Activated T-helper 17 cell treated with anti-CD3 and anti-CD28 coated beads, Interleukin-2, amount 50 U/mL, for 72 hours (primary cell): Measurements from ENCODE around the gene LIN52. TPM values are rescaled to one million over a fixed set of nuclear protein-coding genes. Genes with fewer than 3 reads are reported as not detected.
"Not testable (repeated sequence)": the region's sequence is repeated elsewhere in the genome, so short reads cannot be mapped to it uniquely, and the experiment has no call there.

Experiments
- ATAC-seq: fragments of 150-1000 bp; cut with Tn5 transposase; replicated peaks from 2 replicates; pipeline ENCODE4 v1.10.0; 2021; ENCODE audit warnings: mild to moderate bottlenecking, moderate library complexity
- H3K27ac Mint-ChIP-seq: one replicate; pipeline ENCODE4 v1.8.0; 2022; ENCODE audit warnings: mixed read lengths
- H3K27me3 Mint-ChIP-seq: one replicate; pipeline ENCODE4 v1.8.0; 2022; ENCODE audit warnings: mixed read lengths
- H3K36me3 Mint-ChIP-seq: one replicate; pipeline ENCODE4 v1.8.0; 2022; ENCODE audit warnings: low read depth, mild to moderate bottlenecking, mixed read lengths
- H3K4me1 Mint-ChIP-seq: one replicate; pipeline ENCODE4 v1.8.0; 2022; ENCODE audit warnings: mixed read lengths
- H3K4me3 Mint-ChIP-seq: one replicate; pipeline ENCODE4 v1.8.0; 2022; ENCODE audit warnings: mild to moderate bottlenecking, mixed read lengths
- H3K9me3 Mint-ChIP-seq: one replicate; pipeline ENCODE4 v1.8.0; 2022; ENCODE audit warnings: mixed read lengths
- total RNA-seq, 2 donors: library from RNA; stranded (reverse); gene quantifications; one replicate each; pipeline ENCODE4 v1.2.3, GENCODE V29; 2022

Gene LIN52
- total RNA-seq, 2 donors from 2014 or later = 15.4 to 19.7 TPM

DNA sequence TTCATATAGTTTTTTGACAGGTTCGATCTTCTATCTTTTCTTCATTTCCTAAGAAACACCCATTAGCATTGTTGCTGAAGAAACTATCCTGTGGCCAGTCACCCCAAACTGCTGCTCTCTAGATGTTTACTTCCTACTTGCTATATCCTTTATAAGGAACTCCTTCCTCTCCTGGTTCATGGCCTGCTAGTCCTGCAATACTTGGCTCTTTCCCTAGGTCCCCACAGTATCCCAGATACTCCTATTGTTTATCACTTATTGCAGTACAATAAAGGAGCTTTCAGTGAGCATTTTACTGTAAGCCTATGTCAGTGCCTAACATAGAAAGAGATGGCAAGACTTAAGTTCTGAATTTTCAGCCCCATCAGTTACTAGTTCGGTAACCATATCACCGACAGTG is 3.3 kb upstream of the LIN52 start:
- no peak overlapping the region for H3K4me3 Mint-ChIP-seq
- ATAC-seq = no peak
- peaks cover 19% of the 10 kb centered on the region for H3K36me3 Mint-ChIP-seq
- H3K27me3 Mint-ChIP-seq = no peaks in the 10 kb centered on the region
- peaks cover 16% of the 10 kb centered on the region for H3K4me1 Mint-ChIP-seq
- no peaks in the 10 kb centered on the region for H3K9me3 Mint-ChIP-seq
- no peak overlapping the region for H3K27ac Mint-ChIP-seq

DNA sequence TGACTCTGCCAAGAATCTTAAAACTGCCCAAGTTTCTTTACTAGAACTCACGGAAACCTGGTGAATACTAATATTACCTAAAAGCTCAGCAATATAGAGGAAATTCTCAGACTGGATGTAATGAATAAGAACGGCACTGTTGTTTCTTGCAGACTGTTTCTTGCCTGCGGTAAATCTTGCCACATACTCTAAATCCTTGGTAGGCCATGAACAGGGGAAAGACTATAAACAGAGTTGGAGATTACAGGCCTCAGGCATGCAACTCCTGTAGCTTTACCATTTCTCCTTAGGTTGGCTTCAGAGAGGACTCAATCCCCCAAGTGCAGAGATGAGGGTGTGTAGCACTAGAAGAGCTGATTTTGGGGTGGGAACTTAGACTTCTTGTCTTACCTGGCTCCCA is 1.6 kb upstream of the LIN52 start:
- no peak for ATAC-seq
- H3K27me3 Mint-ChIP-seq = no peaks in the 10 kb centered on the region
- peaks cover 19% of the 10 kb centered on the region for H3K36me3 Mint-ChIP-seq
- no peak overlapping the region for H3K27ac Mint-ChIP-seq
- H3K4me3 Mint-ChIP-seq = peak overlapping the region; percentile 98
- H3K9me3 Mint-ChIP-seq = no peaks in the 10 kb centered on the region
- H3K4me1 Mint-ChIP-seq = peaks cover 16% of the 10 kb centered on the region

DNA sequence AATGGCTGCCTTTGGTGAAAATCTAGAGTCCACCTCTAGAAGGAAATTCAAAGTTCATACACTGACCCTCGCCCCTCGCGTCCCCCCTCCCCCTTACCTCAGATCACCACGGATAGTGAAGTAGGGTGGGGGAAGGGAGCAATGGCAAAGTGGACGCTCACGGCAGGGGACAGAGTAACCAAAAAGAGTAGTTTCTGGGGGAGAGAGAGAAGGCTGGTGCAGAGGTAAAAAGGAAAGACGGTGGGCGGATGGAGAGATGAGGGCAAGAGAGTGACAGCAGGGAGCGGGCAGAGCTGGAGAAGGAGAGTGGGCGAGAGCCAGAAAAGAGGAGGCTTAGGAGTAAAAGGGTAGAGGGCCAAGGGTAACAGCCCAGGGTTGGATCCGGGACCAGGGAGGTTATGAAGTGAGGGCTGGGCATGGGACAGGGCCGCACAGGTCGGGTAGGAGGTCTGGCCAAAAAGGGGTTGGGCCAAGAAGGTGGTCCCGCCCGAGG is 926 bp upstream of the LIN52 start:
- Mint-ChIP-seq H3K4me3 (peak overlapping the region; percentile 98), H3K9me3 (no peaks in the 10 kb centered on the region), H3K27ac (peak overlapping the region; percentile 99), H3K27me3 (no peaks in the 10 kb centered on the region), H3K36me3 (peaks cover 19% of the 10 kb centered on the region), H3K4me1 (peaks cover 20% of the 10 kb centered on the region)
- ATAC-seq = peak; percentile 1

DNA sequence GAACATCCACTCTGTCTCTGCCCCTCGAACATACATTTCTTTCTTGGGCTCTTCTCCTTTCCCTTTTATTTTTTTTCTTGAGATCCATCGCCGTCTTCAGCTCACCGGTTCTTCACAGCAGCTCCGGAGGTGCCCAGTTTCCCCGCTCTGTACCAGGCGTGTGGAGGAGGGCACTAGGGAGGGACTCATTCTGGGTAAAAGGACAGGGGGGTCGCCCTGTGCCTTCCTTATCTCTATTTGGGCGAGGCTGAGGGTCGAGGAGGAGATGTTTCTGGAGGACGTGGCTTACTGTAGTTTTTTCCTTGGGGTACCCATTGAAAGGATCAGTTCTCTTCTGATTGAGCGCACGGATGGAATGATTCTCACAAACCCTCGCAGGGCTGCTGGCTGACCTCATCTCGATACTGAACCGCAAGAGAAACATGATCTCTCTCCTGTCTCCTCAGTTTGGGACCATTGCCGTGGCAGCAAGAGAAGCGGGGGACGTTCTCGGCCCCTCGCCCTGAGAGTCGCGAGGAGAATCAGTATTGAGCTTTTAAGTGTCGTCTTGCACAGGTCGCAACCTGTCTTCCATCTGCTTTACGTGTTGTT is 386 bp downstream of the LIN52 start:
- peak; percentile 32 for ATAC-seq
- Mint-ChIP-seq H3K27me3 (no peaks in the 10 kb centered on the region), H3K27ac (peak overlapping the region; percentile 99), H3K9me3 (no peaks in the 10 kb centered on the region), H3K4me1 (peaks cover 26% of the 10 kb centered on the region), H3K36me3 (peaks cover 19% of the 10 kb centered on the region), H3K4me3 (peak overlapping the region; percentile 98)

DNA sequence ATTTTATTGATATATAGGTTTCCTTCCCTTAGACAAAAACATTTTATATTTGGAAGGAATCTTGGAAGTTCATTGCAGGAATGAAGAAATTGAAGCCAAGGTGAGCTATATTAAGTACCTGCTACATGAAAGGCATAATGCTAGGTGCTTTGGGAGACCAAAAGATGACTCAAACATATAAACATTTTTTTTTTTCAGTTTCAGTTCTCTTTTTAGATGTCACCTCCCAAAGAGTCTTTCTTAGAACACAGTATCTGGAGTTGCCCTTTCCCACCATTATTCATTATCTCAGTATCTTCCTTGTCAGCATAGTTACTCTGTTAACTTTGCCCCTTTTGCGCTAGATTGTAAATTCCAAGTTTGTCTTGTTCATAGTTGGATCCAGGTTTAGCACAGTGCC is 1.1 kb downstream of the LIN52 start:
- H3K4me1 Mint-ChIP-seq = peaks cover 26% of the 10 kb centered on the region
- H3K27ac Mint-ChIP-seq = peak overlapping the region; percentile 99

DNA sequence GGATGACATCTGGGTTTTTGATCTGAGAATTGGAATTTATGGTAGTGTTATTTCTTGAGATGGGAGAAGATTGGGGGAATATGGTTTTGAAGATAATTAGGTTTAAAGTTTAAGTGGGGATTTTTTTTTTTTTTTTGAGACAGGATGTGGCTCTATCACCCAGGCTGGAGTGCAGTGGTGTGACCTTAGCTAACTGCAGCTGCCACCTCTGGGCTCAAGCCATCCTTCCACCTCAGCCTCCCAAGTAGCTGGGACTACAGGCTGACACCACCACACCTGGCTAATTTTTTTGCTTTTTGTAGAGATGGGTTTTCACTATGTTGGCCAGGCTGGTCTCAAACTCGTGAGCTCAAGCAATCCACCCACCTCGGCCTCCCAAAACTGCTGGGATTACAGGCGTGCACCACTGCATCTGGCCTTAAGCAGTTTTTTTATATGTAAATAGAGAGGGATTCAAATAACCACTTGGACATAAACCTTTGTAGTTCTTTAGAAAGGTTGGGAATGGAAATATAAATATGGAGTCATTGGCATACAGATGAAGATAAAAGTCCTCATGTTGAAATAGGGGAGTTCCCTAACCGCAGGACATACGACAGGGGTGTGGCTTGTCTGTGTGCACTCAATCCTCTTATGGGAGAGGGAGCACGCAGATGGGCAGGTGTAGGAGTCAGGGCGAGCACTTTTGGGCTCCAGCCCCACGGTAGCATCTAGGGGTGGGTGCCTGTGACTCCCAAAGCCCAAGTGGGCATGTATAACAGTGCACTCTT is 4.7 kb downstream of the LIN52 start:
- Mint-ChIP-seq H3K36me3 (peaks cover 45% of the 10 kb centered on the region), H3K27me3 (no peaks in the 10 kb centered on the region), H3K27ac (peak overlapping the region; percentile 44)

More for the DNA sequence above, 1.1 kb downstream of the LIN52 start:
- Mint-ChIP-seq H3K9me3 (no peaks in the 10 kb centered on the region), H3K36me3 (peaks cover 23% of the 10 kb centered on the region), H3K4me3 (peak overlapping the region; percentile 98), H3K27me3 (no peaks in the 10 kb centered on the region)
- peak; percentile 24 for ATAC-seq

DNA sequence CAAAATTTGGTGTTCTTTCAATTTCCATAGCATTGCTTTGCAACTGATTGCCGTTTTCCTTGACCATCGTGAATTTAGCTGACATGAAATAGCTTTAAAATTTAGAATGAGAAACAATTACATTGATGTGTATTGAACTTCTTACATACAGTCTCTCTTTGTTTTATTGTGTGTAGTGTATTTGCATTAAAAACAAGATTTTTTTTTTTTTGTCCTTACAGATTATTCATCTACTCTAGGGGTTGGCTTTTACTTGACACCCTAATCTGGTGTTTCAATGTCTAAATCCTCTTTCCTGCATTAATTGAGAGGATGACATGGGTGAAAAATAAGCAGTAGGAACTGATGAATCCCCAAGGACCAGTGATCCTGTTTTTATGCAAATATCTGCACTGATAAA is 20.6 kb downstream of the LIN52 start:
- no peak overlapping the region for H3K27ac Mint-ChIP-seq
- no peak overlapping the region for H3K4me3 Mint-ChIP-seq
- peaks cover 70% of the 10 kb centered on the region for H3K36me3 Mint-ChIP-seq

More for the DNA sequence above, 4.7 kb downstream of the LIN52 start:
- no peak for ATAC-seq
- H3K9me3 Mint-ChIP-seq = no peaks in the 10 kb centered on the region
- H3K4me3 Mint-ChIP-seq = peak overlapping the region; percentile 1
- H3K4me1 Mint-ChIP-seq = peaks cover 21% of the 10 kb centered on the region

DNA sequence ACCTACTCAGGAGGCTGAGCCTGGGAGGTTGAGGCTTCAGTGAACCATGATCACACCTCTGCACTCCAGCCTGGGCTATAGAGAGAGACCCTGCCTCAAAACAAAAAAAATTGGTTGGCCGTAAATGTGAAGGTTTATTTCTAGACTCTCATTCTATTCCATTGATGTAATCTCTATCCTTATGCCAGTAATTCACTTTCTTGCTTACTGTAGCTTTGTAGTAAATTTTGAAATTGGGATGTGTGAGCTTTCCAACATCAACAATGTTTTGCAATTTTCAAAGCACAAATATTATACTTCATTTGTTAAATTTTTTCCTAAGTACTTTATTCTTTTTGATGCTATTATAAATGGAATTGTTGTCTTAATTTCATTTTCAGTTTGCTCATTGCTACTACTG is 24.6 kb downstream of the LIN52 start:
- Mint-ChIP-seq H3K27me3 (no peaks in the 10 kb centered on the region), H3K27ac (no peak overlapping the region), H3K9me3 (no peaks in the 10 kb centered on the region), H3K4me1 (no peaks in the 10 kb centered on the region), H3K36me3 (peaks cover 57% of the 10 kb centered on the region), H3K4me3 (no peak overlapping the region)
- no peak for ATAC-seq

More for the DNA sequence above, 20.6 kb downstream of the LIN52 start:
- Mint-ChIP-seq H3K9me3 (no peaks in the 10 kb centered on the region), H3K4me1 (no peaks in the 10 kb centered on the region), H3K27me3 (no peaks in the 10 kb centered on the region)
- ATAC-seq = no peak

DNA sequence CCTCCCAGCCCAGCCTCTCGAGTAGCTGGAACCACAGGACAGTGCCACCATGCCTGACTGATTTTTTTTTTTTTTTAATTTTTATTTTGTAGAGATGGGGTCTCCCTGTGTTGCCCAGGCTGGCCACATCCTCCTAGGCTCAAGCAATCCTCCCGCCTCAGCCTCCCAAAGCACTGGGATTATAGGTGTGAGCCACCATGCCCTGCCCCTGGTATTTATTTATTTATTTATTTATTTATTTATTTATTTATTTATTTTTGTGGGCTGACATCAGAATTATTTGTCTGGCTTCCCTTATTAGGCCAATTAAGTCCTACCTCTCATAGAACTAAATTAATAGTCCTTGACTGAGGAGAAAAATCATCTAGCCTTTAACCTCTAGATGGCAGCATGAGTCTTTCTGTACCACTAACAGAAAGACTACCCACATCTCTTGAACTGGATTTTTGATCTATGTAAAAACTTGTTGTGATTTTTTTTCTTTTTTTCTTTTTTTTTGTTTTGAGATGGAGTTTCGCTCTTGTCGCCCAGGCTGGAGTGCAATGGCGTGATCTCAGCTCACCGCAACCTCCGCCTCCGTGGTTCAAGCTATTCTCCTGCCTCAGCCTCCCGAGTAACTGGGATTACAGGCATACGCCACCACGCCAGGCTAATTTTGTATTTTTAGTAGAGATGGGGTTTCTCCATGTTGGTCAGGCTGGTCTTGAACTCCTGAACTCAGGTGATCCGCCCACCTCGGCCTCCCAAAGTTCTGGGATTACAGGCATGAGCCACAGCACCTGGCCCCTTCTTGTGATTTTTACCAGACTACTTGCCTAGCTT is 26.9 kb downstream of the LIN52 start:
- H3K27me3 Mint-ChIP-seq, H3K4me3 Mint-ChIP-seq, H3K4me1 Mint-ChIP-seq, H3K9me3 Mint-ChIP-seq, H3K27ac Mint-ChIP-seq: not testable (repeated sequence)
- peaks cover 37% of the 10 kb centered on the region for H3K36me3 Mint-ChIP-seq
- peak; percentile 59 for ATAC-seq

DNA sequence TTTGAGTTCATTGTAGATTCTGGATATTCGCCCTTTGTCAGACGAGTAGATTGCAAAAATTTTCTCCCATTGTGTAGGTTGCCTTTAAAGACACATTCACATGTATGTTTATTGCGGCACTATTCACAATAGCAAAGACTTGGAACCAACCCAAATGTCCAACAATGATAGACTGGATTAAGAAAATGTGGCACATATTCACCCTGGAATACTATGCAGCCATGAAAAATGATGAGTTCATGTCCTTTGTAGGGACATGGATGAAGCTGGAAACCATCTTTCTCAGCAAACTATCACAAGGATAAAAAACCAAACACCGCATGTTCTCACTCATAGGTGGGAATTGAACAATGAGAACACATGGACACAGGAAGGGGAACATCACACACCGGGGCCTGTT is 40.7 kb downstream of the LIN52 start:
- peaks cover 15% of the 10 kb centered on the region for H3K36me3 Mint-ChIP-seq
- H3K9me3 Mint-ChIP-seq, ATAC-seq, H3K4me3 Mint-ChIP-seq, H3K4me1 Mint-ChIP-seq, H3K27ac Mint-ChIP-seq, H3K27me3 Mint-ChIP-seq: not testable (repeated sequence)

DNA sequence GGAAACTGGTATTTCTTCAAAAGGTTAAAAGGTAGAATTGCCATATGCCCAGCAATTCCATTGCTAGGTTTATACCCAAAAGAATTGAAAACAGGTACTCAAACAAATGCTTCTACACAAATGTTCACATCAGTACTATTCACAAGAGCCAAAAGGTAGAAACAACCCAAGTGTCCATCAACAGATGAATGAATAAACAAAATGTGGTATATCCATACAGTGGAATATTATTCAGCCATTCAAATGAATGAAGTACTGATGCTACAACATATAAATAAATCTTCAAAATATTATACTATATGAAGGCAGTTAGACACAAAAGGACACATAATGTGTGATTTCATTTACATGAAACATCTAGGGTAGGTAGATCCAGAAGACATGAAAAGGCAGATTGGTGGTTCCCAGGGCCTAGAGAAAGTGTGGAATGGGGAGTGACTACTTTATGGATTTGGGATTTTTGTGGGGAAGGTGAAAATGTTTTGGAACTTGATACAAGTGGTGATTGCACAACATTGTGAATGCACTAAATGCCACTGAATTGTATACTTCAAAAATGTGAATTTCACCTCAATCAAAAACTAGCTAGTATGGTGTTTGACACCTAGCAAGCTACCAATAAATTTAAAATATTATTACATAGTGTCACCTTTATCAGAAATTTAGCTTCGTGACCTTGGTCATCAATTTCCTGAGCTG is 41.7 kb downstream of the LIN52 start:
- no peaks in the 10 kb centered on the region for H3K4me1 Mint-ChIP-seq
- no peak for ATAC-seq

DNA sequence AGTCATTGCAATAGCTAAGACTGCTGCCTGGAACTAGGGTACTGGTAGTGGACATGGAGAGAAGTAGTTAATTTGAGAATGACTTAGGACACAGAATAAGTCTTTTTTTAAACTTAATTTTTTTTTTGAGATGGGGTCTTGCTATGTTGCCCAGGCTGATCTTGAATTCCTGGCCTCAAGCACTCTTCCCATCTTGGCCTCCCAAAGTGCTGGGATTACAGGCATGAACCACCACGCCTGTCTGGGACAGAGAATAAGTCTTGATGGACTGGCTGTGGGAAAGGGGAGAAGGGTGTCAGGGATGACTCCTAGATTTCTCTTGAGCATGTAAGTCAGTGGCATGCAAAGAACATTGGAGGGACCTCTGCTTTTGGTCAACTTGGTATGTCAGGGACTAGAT is 42.9 kb downstream of the LIN52 start:
- no peak overlapping the region for H3K27ac Mint-ChIP-seq
- H3K36me3 Mint-ChIP-seq = no peaks in the 10 kb centered on the region
- H3K4me1 Mint-ChIP-seq = no peaks in the 10 kb centered on the region
- no peak for ATAC-seq
- H3K4me3 Mint-ChIP-seq = no peak overlapping the region
- no peaks in the 10 kb centered on the region for H3K9me3 Mint-ChIP-seq
- H3K27me3 Mint-ChIP-seq = no peaks in the 10 kb centered on the region

More for the DNA sequence above, 41.7 kb downstream of the LIN52 start:
- no peak overlapping the region for H3K27ac Mint-ChIP-seq
- H3K9me3 Mint-ChIP-seq = no peaks in the 10 kb centered on the region
- H3K4me3 Mint-ChIP-seq = no peak overlapping the region
- no peaks in the 10 kb centered on the region for H3K27me3 Mint-ChIP-seq
- H3K36me3 Mint-ChIP-seq = peaks cover 5% of the 10 kb centered on the region

DNA sequence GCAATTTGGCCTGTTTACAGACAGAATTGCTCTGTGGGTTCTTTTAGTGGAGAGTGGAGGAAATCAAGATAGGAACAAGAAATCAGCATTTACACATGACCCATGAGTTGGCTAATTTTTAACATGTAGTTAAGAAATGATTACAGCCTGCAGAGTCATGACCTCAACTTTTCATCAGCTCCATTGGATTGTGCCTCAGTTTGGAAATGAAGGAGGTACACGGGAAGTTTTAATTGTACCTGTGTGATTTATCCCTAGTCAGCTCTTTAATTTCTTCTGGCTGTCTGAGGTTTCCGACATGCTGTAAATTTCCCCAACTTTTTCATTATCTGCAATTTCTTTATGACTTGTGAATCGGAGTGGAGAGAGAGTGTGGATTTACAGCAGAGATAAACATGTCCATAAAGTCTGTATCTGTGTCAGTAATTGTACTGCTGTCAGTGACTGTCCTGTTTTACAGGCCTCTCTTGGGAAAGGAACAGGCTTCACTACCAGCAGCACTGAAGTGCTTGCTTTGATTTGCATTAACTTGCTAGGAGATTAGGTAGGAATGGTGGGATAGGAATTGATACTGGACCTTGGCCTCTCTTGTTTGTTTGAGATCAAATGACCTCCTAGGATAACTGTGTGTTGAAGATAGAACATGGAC is 49.2 kb downstream of the LIN52 start:
- H3K36me3 Mint-ChIP-seq = no peaks in the 10 kb centered on the region
- H3K27ac Mint-ChIP-seq = peak overlapping the region; percentile 36
- H3K9me3 Mint-ChIP-seq = no peaks in the 10 kb centered on the region
- no peak for ATAC-seq
- H3K4me3 Mint-ChIP-seq = no peak overlapping the region
- H3K4me1 Mint-ChIP-seq = peaks cover 14% of the 10 kb centered on the region
- H3K27me3 Mint-ChIP-seq = no peaks in the 10 kb centered on the region

DNA sequence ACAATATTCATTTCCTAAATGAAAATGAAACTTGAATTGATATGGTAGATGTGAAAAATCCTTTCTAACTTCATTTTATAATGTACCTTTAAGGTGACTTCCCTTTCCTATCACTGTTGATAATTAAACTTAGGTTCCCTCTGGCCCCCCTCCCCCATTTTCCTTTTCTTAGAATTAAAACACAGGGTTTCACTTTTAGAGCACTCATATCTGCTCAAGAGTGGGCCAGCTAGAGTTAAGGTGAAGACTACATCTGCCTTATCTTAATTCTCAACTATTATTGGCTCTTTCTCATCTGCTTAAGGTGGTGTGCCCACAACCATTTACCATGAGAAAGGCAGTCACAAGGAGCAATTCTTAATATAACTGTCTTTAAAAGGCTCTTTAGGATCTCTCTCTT is 49.7 kb downstream of the LIN52 start:
- ATAC-seq = peak; percentile 14
- no peaks in the 10 kb centered on the region for H3K9me3 Mint-ChIP-seq
- no peaks in the 10 kb centered on the region for H3K36me3 Mint-ChIP-seq
- H3K27ac Mint-ChIP-seq = peak overlapping the region; percentile 36
- H3K4me3 Mint-ChIP-seq = no peak overlapping the region
- H3K4me1 Mint-ChIP-seq = peaks cover 14% of the 10 kb centered on the region
- no peaks in the 10 kb centered on the region for H3K27me3 Mint-ChIP-seq
